HepG2 (cell line): ENCODE data around the gene RELL1. TPM values are rescaled to one million over a fixed set of nuclear protein-coding genes. Genes with fewer than 3 reads are reported as not detected.
A peak's percentile ranks its signal among the peaks of the same experiment; 100 is the strongest.

ENCODE experiments used
- CENPX ChIP-seq: sonication (generic); formaldehyde crosslinking; IDR thresholded peaks from 2 replicates; pipeline ENCODE4 v1.9.0; 2021; ENCODE audit warnings: mild to moderate bottlenecking, missing genetic modification reagents, moderate library complexity
- ERF ChIP-seq: IDR thresholded peaks from 2 replicates; pipeline ENCODE4 v1.6.1; 2018; ENCODE audit warnings: missing biosample characterization, missing genetic modification reagents
- FOXM1 ChIP-seq: sonication (generic); formaldehyde crosslinking; IDR thresholded peaks from 2 replicates; pipeline ENCODE4 v1.5.0; 2020; ENCODE audit warnings: missing genetic modification reagents
- HMGXB4 ChIP-seq, 2 experiments: sonication (generic) in 1 of 2; formaldehyde crosslinking in 1 of 2; IDR thresholded peaks; 2 replicates each; pipeline versions ENCODE4 v1.4.0 to v1.6.1; 2018 to 2020; ENCODE audit warnings: missing genetic modification reagents in 2 of 2, borderline replicate concordance in 1 of 2, low read depth in 1 of 2, mild to moderate bottlenecking in 1 of 2, missing biosample characterization in 1 of 2
- KLF12 ChIP-seq: sonication (generic); formaldehyde crosslinking; IDR thresholded peaks from 2 replicates; pipeline ENCODE4 v1.4.0; 2020; ENCODE audit warnings: missing genetic modification reagents, borderline replicate concordance
- MXD1 ChIP-seq: sonication (generic); formaldehyde crosslinking; IDR thresholded peaks from 2 replicates; pipeline ENCODE4 v1.4.0; 2020; ENCODE audit warnings: mild to moderate bottlenecking, missing genetic modification reagents
- MXD4 ChIP-seq: IDR thresholded peaks from 2 replicates; pipeline ENCODE4 v1.6.1; 2016; ENCODE audit warnings: mild to moderate bottlenecking, missing biosample characterization, missing genetic modification reagents
- NFYB ChIP-seq: sonication (generic); formaldehyde crosslinking; IDR thresholded peaks from 2 replicates; pipeline ENCODE4 v1.4.0; 2020; ENCODE audit warnings: missing genetic modification reagents
- SALL1 ChIP-seq: sonication (generic); formaldehyde crosslinking; IDR thresholded peaks from 2 replicates; pipeline ENCODE4 v1.8.0; 2022; ENCODE audit warnings: mild to moderate bottlenecking, missing genetic modification reagents
- TBL1XR1 ChIP-seq: fragments of 150-350 bp; IDR thresholded peaks from 2 replicates; pipeline ENCODE4 v1.6.1; 2014; ENCODE audit warnings: borderline replicate concordance, low read length; ENCODE audit not compliant: partially characterized antibody
- ZBTB44 ChIP-seq: sonication (generic); formaldehyde crosslinking; IDR thresholded peaks from 2 replicates; pipeline ENCODE4 v1.4.0; 2020; ENCODE audit warnings: missing genetic modification reagents
- ZNF230 ChIP-seq: sonication (generic); formaldehyde crosslinking; IDR thresholded peaks from 2 replicates; pipeline ENCODE4 v1.4.0; 2020; ENCODE audit warnings: mild to moderate bottlenecking, missing genetic modification reagents
- ZNF333 ChIP-seq: sonication (generic); formaldehyde crosslinking; IDR thresholded peaks from 2 replicates; pipeline ENCODE4 v1.4.0; 2020; ENCODE audit warnings: mild to moderate bottlenecking, missing genetic modification reagents, borderline replicate concordance
- ZNF547 ChIP-seq: sonication (generic); formaldehyde crosslinking; IDR thresholded peaks from 2 replicates; pipeline ENCODE4 v1.5.1; 2020; ENCODE audit warnings: mild to moderate bottlenecking, missing genetic modification reagents
- ZNF562 ChIP-seq: sonication (generic); formaldehyde crosslinking; IDR thresholded peaks from 2 replicates; pipeline ENCODE4 v1.8.0; 2022; ENCODE audit warnings: missing genetic modification reagents, borderline replicate concordance
- ZNF572 ChIP-seq: sonication (generic); formaldehyde crosslinking; IDR thresholded peaks from 2 replicates; pipeline ENCODE4 v1.5.1; 2020; ENCODE audit warnings: mild to moderate bottlenecking, missing genetic modification reagents
- ZNF576 ChIP-seq: sonication (generic); formaldehyde crosslinking; IDR thresholded peaks from 2 replicates; pipeline ENCODE4 v1.4.0; 2020; ENCODE audit warnings: mild to moderate bottlenecking, missing genetic modification reagents
- ZNF619 ChIP-seq: sonication (generic); formaldehyde crosslinking; IDR thresholded peaks from 2 replicates; pipeline ENCODE4 v1.4.0; 2020; ENCODE audit warnings: mild to moderate bottlenecking, missing genetic modification reagents
- ZNF768 ChIP-seq: sonication (generic); formaldehyde crosslinking; IDR thresholded peaks from 2 replicates; pipeline ENCODE4 v1.4.0; 2020; ENCODE audit warnings: missing genetic modification reagents
- ZSCAN29 ChIP-seq: sonication (generic); formaldehyde crosslinking; conservative IDR thresholded peaks from 2 replicates; pipeline ENCODE4 v1.4.0; 2020; ENCODE audit warnings: mild to moderate bottlenecking, missing genetic modification reagents
- polyA plus RNA-seq, 8 experiments: library from polyadenylated mRNA; depleted of rRNA in 3 of 8; stranded (reverse) in 7 of 8; unstranded in 1 of 8; fragments of >200 nt; fragmentation: Illumina TruSeq in 4 of 8; extraction: Trizol in 4 of 8; gene quantifications; 2 replicates each; pipeline versions ENCODE4 v1.2.1 to v1.2.3, GENCODE V29; 2011 to 2016; ENCODE audit warnings: low read depth in 4 of 8, missing spikeins in 1 of 8, mixed read lengths in 1 of 8; ENCODE audit not compliant: insufficient read depth in 1 of 8
- total RNA-seq, 5 experiments: library from RNA; depleted of rRNA; stranded (reverse); fragments of >200 nt; fragmentation: Illumina TruSeq; extraction: Trizol; gene quantifications; 2 replicates each; pipeline ENCODE4 v1.2.3, GENCODE V29; 2016; ENCODE audit warnings: low read depth in 1 of 5
- TF ChIP-seq, protein P1 (sequence below): sonication (generic); formaldehyde crosslinking; IDR thresholded peaks from 2 replicates; pipeline ENCODE4 v1.5.1; 2020; ENCODE audit warnings: missing genetic modification reagents, mild to moderate bottlenecking, borderline replicate concordance
- TF ChIP-seq, protein P2 (sequence below): sonication (generic); formaldehyde crosslinking; IDR thresholded peaks from 2 replicates; pipeline ENCODE4 v1.5.0; 2020; ENCODE audit warnings: mild to moderate bottlenecking, missing genetic modification reagents

Gene RELL1
- total and polyA plus RNA-seq, 2 of the 13 experiments (the other 11 are each of a cell fraction or from before 2014, with no cell fraction given), result 8.4 to 58.4 TPM

- TF ChIP-seq TBL1XR1, result no peak
- no peak for TF ChIP-seq ZNF230
- TF ChIP-seq MXD1 (CRISPR knock-in tag), result no peak
- TF ChIP-seq SALL1, result peak; percentile 58
- no peak for TF ChIP-seq FOXM1
- peak; percentile 73 for TF ChIP-seq NFYB (CRISPR knock-in tag)
- TF ChIP-seq HMGXB4 (CRISPR knock-in tag; IDR thresholded peaks at IDR 0.05; ENCODE audit: borderline replicate concordance in 1 of 2, low read depth in 1 of 2), result peak in 1 of 2 experiments; percentile 23; a peak in 1 of 4 replicates
- no peak; the same call in 1 of the 2 replicates for TF ChIP-seq KLF12 (CRISPR knock-in tag)
- no peak for TF ChIP-seq ZNF768 (CRISPR knock-in tag)
- TF ChIP-seq CENPX (CRISPR knock-in tag), result no peak
- TF ChIP-seq ZSCAN29 (CRISPR knock-in tag), result peak; percentile 93
- TF ChIP-seq, protein P1, sequence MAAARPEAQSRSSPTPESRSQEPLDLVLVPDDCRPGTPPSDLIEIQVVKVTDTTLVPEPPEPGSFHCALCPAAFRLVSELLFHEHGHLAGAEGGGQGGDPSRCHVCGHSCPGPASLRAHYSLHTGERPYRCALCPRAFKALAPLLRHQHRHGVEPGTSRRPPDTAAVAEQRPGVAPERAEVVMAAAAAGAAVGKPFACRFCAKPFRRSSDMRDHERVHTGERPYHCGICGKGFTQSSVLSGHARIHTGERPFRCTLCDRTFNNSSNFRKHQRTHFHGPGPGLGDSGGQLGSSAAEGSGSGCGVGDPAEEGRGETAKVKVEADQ (CRISPR knock-in tag), result peak; percentile 69; the same call in 1 of the 2 replicates
- TF ChIP-seq ZNF576 (CRISPR knock-in tag), result no peak
- no peak for TF ChIP-seq ZNF547 (CRISPR knock-in tag)
- TF ChIP-seq ZNF562, result no peak
- no peak for TF ChIP-seq MXD4 (CRISPR knock-in tag)
- 0 out of 2 replicates have a peak, but pooled peaks have one; percentile 45 for TF ChIP-seq ZNF572
- no peak for TF ChIP-seq ERF (CRISPR knock-in tag)
- TF ChIP-seq ZBTB44 (CRISPR knock-in tag), result no peak
- 0 out of 2 replicates have a peak, but pooled peaks have one; percentile 16 for TF ChIP-seq ZNF619 (CRISPR knock-in tag)
- TF ChIP-seq ZNF333, result no peak
- TF ChIP-seq, protein P2, sequence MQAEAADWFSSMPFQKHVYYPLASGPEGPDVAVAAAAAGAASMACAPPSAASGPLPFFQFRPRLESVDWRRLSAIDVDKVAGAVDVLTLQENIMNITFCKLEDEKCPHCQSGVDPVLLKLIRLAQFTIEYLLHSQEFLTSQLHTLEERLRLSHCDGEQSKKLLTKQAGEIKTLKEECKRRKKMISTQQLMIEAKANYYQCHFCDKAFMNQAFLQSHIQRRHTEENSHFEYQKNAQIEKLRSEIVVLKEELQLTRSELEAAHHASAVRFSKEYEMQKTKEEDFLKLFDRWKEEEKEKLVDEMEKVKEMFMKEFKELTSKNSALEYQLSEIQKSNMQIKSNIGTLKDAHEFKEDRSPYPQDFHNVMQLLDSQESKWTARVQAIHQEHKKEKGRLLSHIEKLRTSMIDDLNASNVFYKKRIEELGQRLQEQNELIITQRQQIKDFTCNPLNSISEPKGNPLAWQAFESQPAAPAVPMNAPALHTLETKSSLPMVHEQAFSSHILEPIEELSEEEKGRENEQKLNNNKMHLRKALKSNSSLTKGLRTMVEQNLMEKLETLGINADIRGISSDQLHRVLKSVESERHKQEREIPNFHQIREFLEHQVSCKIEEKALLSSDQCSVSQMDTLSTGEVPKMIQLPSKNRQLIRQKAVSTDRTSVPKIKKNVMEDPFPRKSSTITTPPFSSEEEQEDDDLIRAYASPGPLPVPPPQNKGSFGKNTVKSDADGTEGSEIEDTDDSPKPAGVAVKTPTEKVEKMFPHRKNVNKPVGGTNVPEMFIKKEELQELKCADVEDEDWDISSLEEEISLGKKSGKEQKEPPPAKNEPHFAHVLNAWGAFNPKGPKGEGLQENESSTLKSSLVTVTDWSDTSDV, result no peak
Measured at GRCh38 chr4:37686373-37687193, at the start of gene RELL1 (continued).
